ENCODE data around the gene MPP1. TPM values are rescaled to one million over a fixed set of nuclear protein-coding genes. Genes with fewer than 3 reads are reported as not detected.

MPP1 gene
- total RNA-seq: 10 to 100 TPM; 34.2 to 88.0 (median 52.4) TPM

GRCh38 chrX:154804957-154805695 is at the start of gene MPP1:
MPP1 (minus strand) TSS chrX:154805485; CDS start chrX:154805373, 112 bp downstream.
- ATAC-seq (ENCODE audit: low FRiP score in 2 of 2) (peak; percentile 95 to 100), DNase-seq (peak; percentile 78 to 96)
- WGBS, 2 donors: 0 to 41% methylated on average over 4 to 65 of the region's 65 CpGs
- no peaks in the 10 kb centered on the region for H3K36me3 ChIP-seq
- TF ChIP-seq POLR2A (IDR thresholded peaks at IDR 0.05) (peak in 1 of 4 donors; percentile 78), CTCF (IDR thresholded peaks at IDR 0.05) (peak in 3 of 6 experiments; percentile 5 to 16 (median 7)), POLR2AphosphoS5 (IDR thresholded peaks at IDR 0.05) (peak in 1 of 2 donors; percentile 48), EP300 (IDR thresholded peaks at IDR 0.05) (no peak)
- H3K27ac ChIP-seq: peak within 1 kb of the TSS; percentile 67 to 87 (median 82)
- H3K4me1 ChIP-seq: peaks cover 5 to 11% (median 7%) of the 10 kb centered on the region in 4 donors
- H3K27me3 ChIP-seq: no peaks in the 10 kb centered on the region
- no peaks in the 10 kb centered on the region for H3K9me3 ChIP-seq
- peak within 1 kb of the TSS; percentile 49 to 81 (median 60) for H3K4me3 ChIP-seq

- no peak for ATAC-seq (ENCODE audit: low FRiP score in 2 of 2)
- Histone ChIP-seq H3K4me1 (no peaks in the 10 kb centered on the region), H3K27ac (no peak overlapping the region), H3K36me3 (no peaks in the 10 kb centered on the region), H3K9me3 (peaks cover 0 to 4% (median 0%) of the 10 kb centered on the region in 4 donors), H3K27me3 (no peaks in the 10 kb centered on the region), H3K4me3 (no peak overlapping the region)
- DNase-seq: no peak
- no peak for TF ChIP-seq EP300 (IDR thresholded peaks at IDR 0.05)
- TF ChIP-seq POLR2AphosphoS5 (IDR thresholded peaks at IDR 0.05): no peak
- TF ChIP-seq POLR2A (IDR thresholded peaks at IDR 0.05): no peak
- no peak for TF ChIP-seq CTCF (IDR thresholded peaks at IDR 0.05)
- WGBS, 2 donors: 74 to 96% methylated on average over 1 of the region's 1 CpG
Measured at GRCh38 chrX:154850957-154851611, 45.8 kb upstream of the MPP1 start.

- Histone ChIP-seq H3K4me3 (no peak overlapping the region), H3K36me3 (no peaks in the 10 kb centered on the region), H3K9me3 (no peaks in the 10 kb centered on the region), H3K27me3 (no peaks in the 10 kb centered on the region), H3K4me1 (no peaks in the 10 kb centered on the region), H3K27ac (no peak overlapping the region)
- WGBS, 2 donors: 84 to 87% methylated on average over 2 of the region's 2 CpGs
- peak in 5 of 6 experiments; percentile 30 to 61 (median 38) for TF ChIP-seq CTCF (IDR thresholded peaks at IDR 0.05)
- TF ChIP-seq EP300 (IDR thresholded peaks at IDR 0.05): no peak
- no peak for DNase-seq
- no peak for ATAC-seq (ENCODE audit: low FRiP score in 2 of 2)
Measured at GRCh38 chrX:154840856-154841255, 35.6 kb upstream of the MPP1 start.

- H3K4me3 ChIP-seq: no peak overlapping the region
- 53 to 76% methylated on average over 1 of the region's 1 CpG for WGBS, 2 donors
- H3K27ac ChIP-seq: no peak overlapping the region
- no peaks in the 10 kb centered on the region for H3K9me3 ChIP-seq
- no peaks in the 10 kb centered on the region for H3K4me1 ChIP-seq
- ATAC-seq (ENCODE audit: low FRiP score in 2 of 2): no peak
- TF ChIP-seq EP300 (IDR thresholded peaks at IDR 0.05): no peak
- no peak for TF ChIP-seq POLR2A (IDR thresholded peaks at IDR 0.05)
- no peak for TF ChIP-seq CTCF (IDR thresholded peaks at IDR 0.05)
- TF ChIP-seq POLR2AphosphoS5 (IDR thresholded peaks at IDR 0.05): no peak
- no peak for DNase-seq
- no peaks in the 10 kb centered on the region for H3K36me3 ChIP-seq
- H3K27me3 ChIP-seq: no peaks in the 10 kb centered on the region
Measured at GRCh38 chrX:154836163-154836562, 30.9 kb upstream of the MPP1 start.

Data from upper lobe of left lung (tissue), 6 donors.